Esophagus squamous epithelium (tissue), 5 donors: ENCODE measurements around the gene ERG. TPM values are rescaled to one million over a fixed set of nuclear protein-coding genes. Genes with fewer than 3 reads are reported as not detected.

Source experiments
- DNase-seq: peaks from one replicate; lab custom pipeline; 2025; lab: John Stamatoyannopoulos, UW
- H3K27ac ChIP-seq, 4 donors: fragments of 200-600 bp; sonication (generic); one replicate each; pipeline ENCODE4 v1.5.1; 2016 to 2019; ENCODE audit warnings: mild to moderate bottlenecking in 1 of 4
- H3K27me3 ChIP-seq, 4 donors: fragments of 200-600 bp; sonication (generic); 1 replicate in 3 of 4; 2 replicates in 1 of 4; pipeline versions ENCODE4 v1.5.1 to v1.6.0; 2017 to 2021; ENCODE audit warnings: antibody characterized with exemption in 1 of 4
- H3K36me3 ChIP-seq, 3 donors: fragments of 200-600 bp; sonication (generic); one replicate each; pipeline ENCODE4 v1.5.1; 2016 to 2019
- H3K4me1 ChIP-seq, 3 donors: fragments of 200-600 bp; sonication (generic); one replicate each; pipeline ENCODE4 v1.5.1; 2017 to 2019
- H3K4me3 ChIP-seq, 4 donors: fragments of 200-600 bp; sonication (generic); 1 replicate in 3 of 4; 2 replicates in 1 of 4; pipeline ENCODE4 v1.5.1; 2016 to 2019; ENCODE audit warnings: mild to moderate bottlenecking in 2 of 4, moderate library complexity in 1 of 4
- H3K9me3 ChIP-seq, 3 donors: fragments of 200-600 bp; sonication (generic); one replicate each; pipeline ENCODE4 v1.5.1; 2016 to 2019
- CTCF ChIP-seq, 6 experiments: fragments of 450-650 bp in 4 of 6; fragments of 200-600 bp in 2 of 6; sonication (generic) in 2 of 6; IDR thresholded peaks; one replicate each; pipeline ENCODE4 v1.5.1; 2016 to 2019; ENCODE audit warnings: antibody characterized with exemption in 6 of 6, mild to moderate bottlenecking in 4 of 6, moderate library complexity in 4 of 6
- POLR2A ChIP-seq, 4 donors: fragments of 450-650 bp; IDR thresholded peaks; one replicate each; pipeline ENCODE4 v1.6.1; 2017; ENCODE audit warnings: antibody characterized with exemption in 4 of 4, mild to moderate bottlenecking in 4 of 4, moderate library complexity in 3 of 4
- WGBS, 2 donors: methylation state at CpG; one replicate each; pipeline ENCODE4 v1.1.5; 2018; 5-methylcytosine and 5-hydroxymethylcytosine counted together
- intact Hi-C: fragments of 100-400 bp; cut with DNase I; formaldehyde crosslinking; loops from one replicate; pipeline ENCODE4 v1.15.0; 2022
- total RNA-seq, 4 donors: library from RNA; depleted of rRNA; stranded (reverse); fragments of >200 nt; gene quantifications; one replicate each; pipeline ENCODE4 v1.1.0, GENCODE V29; 2016
- donor health status: DM: yes; HTN: yes; CAD: no.

ERG gene
- total RNA-seq, 4 donors from 2014 or later, result 2.5 to 10.9 (median 8.4) TPM

- Histone ChIP-seq H3K9me3 (no peaks in the 10 kb centered on the region), H3K27ac (no peak overlapping the region), H3K4me3 (no peak overlapping the region), H3K27me3 (peaks cover 0 to 9% (median 0%) of the 10 kb centered on the region in 4 donors), H3K4me1 (no peaks in the 10 kb centered on the region), H3K36me3 (no peaks in the 10 kb centered on the region)
- 70 to 90% methylated on average over 1 of the region's 1 CpG for whole genome bisulfite sequencing, 2 donors
- no peak for TF ChIP-seq POLR2A (IDR thresholded peaks at IDR 0.05)
- TF ChIP-seq CTCF (IDR thresholded peaks at IDR 0.05), result no peak
- intact Hi-C loops, result no loop called here
- no peak for DNase-seq
These were observed 137.0 kb downstream of the ERG start for GRCh38 chr21:38361324-38361723.

GRCh38 chr21:38359835-38360234, 138.4 kb downstream of the ERG start:
- TF ChIP-seq POLR2A (IDR thresholded peaks at IDR 0.05), result no peak
- TF ChIP-seq CTCF (IDR thresholded peaks at IDR 0.05), result no peak
- Histone ChIP-seq H3K27me3 (peaks cover 0 to 13% (median 0%) of the 10 kb centered on the region in 4 donors), H3K9me3 (no peaks in the 10 kb centered on the region), H3K4me3 (no peak overlapping the region), H3K4me1 (peaks cover 0 to 4% (median 0%) of the 10 kb centered on the region in 3 donors), H3K36me3 (no peaks in the 10 kb centered on the region), H3K27ac (no peak overlapping the region)
- DNase-seq, result no peak
- intact Hi-C loops, result loop anchor here (5.0 to 10.0 kb wide), 2 partner anchors 198 to 645 kb away; no protein-coding TSS in a partner anchor
- 85 to 95% methylated on average over 6 to 7 of the region's 7 CpGs for WGBS, 2 donors

DNA sequence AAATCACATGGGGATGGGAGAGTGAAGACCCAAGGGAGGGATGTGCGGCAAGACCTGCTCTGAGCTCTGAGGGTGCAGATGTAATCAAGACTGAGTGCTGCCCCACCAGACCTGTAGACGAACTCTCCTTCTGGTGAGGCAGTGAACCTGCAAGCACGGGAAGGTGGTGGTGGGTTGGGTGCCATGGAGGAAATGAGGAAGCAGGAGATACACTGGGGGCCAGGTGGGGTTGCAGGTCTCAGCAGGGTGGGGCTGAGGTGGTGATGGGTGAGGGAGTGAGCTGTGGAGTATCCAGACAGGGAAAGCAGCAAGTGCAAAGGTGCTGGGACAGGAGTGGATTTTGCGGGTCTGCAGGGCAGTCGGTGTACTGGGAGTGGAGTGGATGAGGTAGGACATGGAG, 139.2 kb downstream of the ERG start:
- DNase-seq, result no peak
- Histone ChIP-seq H3K27ac (no peak overlapping the region), H3K27me3 (peaks cover 0 to 13% (median 0%) of the 10 kb centered on the region in 4 donors), H3K36me3 (no peaks in the 10 kb centered on the region), H3K4me3 (no peak overlapping the region), H3K9me3 (no peaks in the 10 kb centered on the region), H3K4me1 (peaks cover 0 to 4% (median 0%) of the 10 kb centered on the region in 3 donors)
- no peak for TF ChIP-seq POLR2A (IDR thresholded peaks at IDR 0.05)
- no peak for TF ChIP-seq CTCF (IDR thresholded peaks at IDR 0.05)
- WGBS, 2 donors, result 87 to 89% methylated on average over 5 of the region's 5 CpGs
- intact Hi-C loops, result loop anchor here (5.0 to 10.0 kb wide), 2 partner anchors 197 to 644 kb away; no protein-coding TSS in a partner anchor

- H3K27ac ChIP-seq, result no peak overlapping the region
- 63 to 82% methylated on average over 1 to 3 of the region's 3 CpGs for WGBS, 2 donors
- TF ChIP-seq POLR2A (IDR thresholded peaks at IDR 0.05) (no peak), CTCF (IDR thresholded peaks at IDR 0.05) (no peak)
- H3K27me3 ChIP-seq, result peaks cover 0 to 13% (median 0%) of the 10 kb centered on the region in 4 donors
- intact Hi-C loops, result loop anchor here (5.0 to 10.0 kb wide), 2 partner anchors 196 to 644 kb away; no protein-coding TSS in a partner anchor
- no peaks in the 10 kb centered on the region for H3K9me3 ChIP-seq
- H3K4me1 ChIP-seq, result peaks cover 0 to 4% (median 0%) of the 10 kb centered on the region in 3 donors
- no peak for DNase-seq
- no peaks in the 10 kb centered on the region for H3K36me3 ChIP-seq
- no peak overlapping the region for H3K4me3 ChIP-seq
These were observed 139.6 kb downstream of the ERG start for GRCh38 chr21:38358666-38359065.

GRCh38 chr21:38358098-38358497, 140.2 kb downstream of the ERG start:
- H3K9me3 ChIP-seq, result no peaks in the 10 kb centered on the region
- DNase-seq, result no peak
- 80 to 87% methylated on average over 1 of the region's 1 CpG for WGBS, 2 donors
- H3K36me3 ChIP-seq, result no peaks in the 10 kb centered on the region
- H3K27ac ChIP-seq, result no peak overlapping the region
- peaks cover 0 to 13% (median 0%) of the 10 kb centered on the region in 4 donors for H3K27me3 ChIP-seq
- intact Hi-C loops, result loop anchor here (5.0 to 10.0 kb wide), 2 partner anchors 196 to 643 kb away; no protein-coding TSS in a partner anchor
- TF ChIP-seq CTCF (IDR thresholded peaks at IDR 0.05), result no peak
- TF ChIP-seq POLR2A (IDR thresholded peaks at IDR 0.05), result no peak
- H3K4me3 ChIP-seq, result no peak overlapping the region
- H3K4me1 ChIP-seq, result peaks cover 0 to 5% (median 0%) of the 10 kb centered on the region in 3 donors
